Brain microvascular endothelial cell (primary cell): ENCODE data around the gene PTPRD.

Source experiments
- DNase-seq: peaks from one replicate; pipeline ENCODE4 v3.0.0-alpha.2; 2020
- H3K27ac ChIP-seq: fragments of 250-450 bp; sonication (Bioruptor Pico); 2 replicates; pipeline ENCODE4 v1.5.1; 2020; ENCODE audit warnings: mild to moderate bottlenecking, moderate library complexity
- H3K27me3 ChIP-seq: fragments of 250-450 bp; sonication (Bioruptor Pico); replicated peaks from 2 replicates; pipeline ENCODE4 v1.5.1; 2020; ENCODE audit warnings: mild to moderate bottlenecking
- H3K36me3 ChIP-seq: fragments of 250-450 bp; sonication (Bioruptor Pico); replicated peaks from 2 replicates; pipeline ENCODE4 v1.5.1; 2020; ENCODE audit warnings: mild to moderate bottlenecking
- H3K4me3 ChIP-seq: 2 replicates; pipeline ENCODE4 v1.5.1; 2011; ENCODE audit warnings: low read depth, mild to moderate bottlenecking, control low read depth, low read length, moderate library complexity
- CTCF ChIP-seq: IDR thresholded peaks from 2 replicates; pipeline ENCODE4 v1.5.1; 2011; ENCODE audit warnings: low read depth, mild to moderate bottlenecking, moderate library complexity, low read length, control low read depth, inconsistent platforms; ENCODE audit errors: missing control alignments
- in situ Hi-C: cut with HindIII; loops from 2 replicates; pipeline ENCODE4 v1.10.0; 2017; ENCODE audit warnings: low sequenced_read_pairs, low pct_ligation_motif_present

The PTPRD gene

GRCh38 chr9:8437259-8437658, 2175.5 kb downstream of the PTPRD start:
- H3K4me3 ChIP-seq = no peak overlapping the region
- H3K36me3 ChIP-seq = no peaks in the 10 kb centered on the region
- in situ Hi-C loops = no loop called here
- no peak overlapping the region for H3K27ac ChIP-seq
- no peak for DNase-seq
- no peaks in the 10 kb centered on the region for H3K27me3 ChIP-seq
- no peak for TF ChIP-seq CTCF

- Histone ChIP-seq H3K4me3 (no peak overlapping the region), H3K27me3 (no peaks in the 10 kb centered on the region), H3K27ac (no peak overlapping the region), H3K36me3 (no peaks in the 10 kb centered on the region)
- no peak for TF ChIP-seq CTCF
- in situ Hi-C loops = no loop called here
- no peak for DNase-seq
These were observed 2176.0 kb downstream of the PTPRD start for GRCh38 chr9:8436786-8437185.

DNA sequence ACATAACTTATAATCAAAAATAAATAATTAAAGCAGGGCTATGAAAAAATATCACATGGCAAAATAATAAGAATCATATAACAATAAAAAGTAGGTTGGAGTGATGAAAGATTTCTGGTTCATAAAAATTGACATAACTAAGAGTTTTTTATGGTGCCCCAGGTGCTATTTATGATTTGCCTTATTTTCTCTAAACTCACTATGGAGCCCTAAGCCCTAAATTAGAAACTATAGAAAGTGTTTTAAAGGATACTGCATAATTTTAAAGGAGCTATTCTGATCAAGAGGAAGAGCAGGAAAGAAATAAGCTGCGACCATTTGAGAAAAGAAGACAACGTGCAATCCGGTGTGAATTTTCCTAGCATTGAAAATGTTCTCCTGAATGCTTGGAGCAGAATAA, 2178.2 kb downstream of the PTPRD start:
- no peak for TF ChIP-seq CTCF
- Histone ChIP-seq H3K36me3 (no peaks in the 10 kb centered on the region), H3K4me3 (no peak overlapping the region), H3K27me3 (no peaks in the 10 kb centered on the region), H3K27ac (no peak overlapping the region)
- DNase-seq = no peak
- in situ Hi-C loops = no loop called here

DNA sequence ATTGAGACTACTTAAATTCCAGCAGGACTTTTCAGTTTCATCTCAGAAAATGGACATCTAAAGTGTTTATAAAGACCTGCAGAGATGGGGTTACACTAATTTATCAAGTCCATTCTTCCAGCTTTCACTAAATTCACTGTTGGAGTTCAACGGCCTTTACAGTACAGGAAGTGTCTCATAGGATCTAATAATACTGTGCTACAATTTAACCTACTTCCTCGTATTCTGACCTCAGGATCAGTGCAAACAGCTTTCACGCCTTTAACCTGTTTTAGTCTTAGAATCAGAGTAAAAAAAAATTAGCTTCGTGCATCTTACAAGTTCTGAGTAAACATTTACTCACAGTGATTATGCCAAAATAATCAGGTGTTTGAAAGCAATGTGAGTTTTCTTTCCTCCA, 2180.6 kb downstream of the PTPRD start:
- no peak for DNase-seq
- H3K27me3 ChIP-seq = no peaks in the 10 kb centered on the region
- TF ChIP-seq CTCF = no peak
- H3K36me3 ChIP-seq = no peaks in the 10 kb centered on the region
- no peak overlapping the region for H3K4me3 ChIP-seq
- in situ Hi-C loops = no loop called here
- no peak overlapping the region for H3K27ac ChIP-seq

DNA sequence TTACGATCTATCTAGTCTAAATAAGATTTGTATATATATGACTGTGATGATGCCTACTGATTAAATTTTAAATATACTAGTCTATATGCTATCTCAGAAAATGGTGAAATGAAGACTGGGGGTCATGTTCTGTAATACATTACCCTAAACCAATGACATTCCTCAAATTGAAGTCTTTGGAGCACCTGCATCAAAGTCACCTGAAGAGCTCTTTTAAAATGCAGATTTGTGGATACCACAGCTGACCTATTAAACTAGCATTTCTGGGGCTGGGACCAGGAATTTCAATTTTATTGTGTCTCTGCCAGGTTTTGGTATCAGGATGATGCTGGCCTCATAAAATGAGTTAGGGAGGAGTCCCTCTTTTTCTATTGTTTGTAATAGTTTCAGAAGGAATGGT, 2181.3 kb downstream of the PTPRD start:
- no peaks in the 10 kb centered on the region for H3K36me3 ChIP-seq
- in situ Hi-C loops = no loop called here
- TF ChIP-seq CTCF = no peak
- DNase-seq = no peak
- H3K27me3 ChIP-seq = no peaks in the 10 kb centered on the region
- H3K27ac ChIP-seq = no peak overlapping the region
- no peak overlapping the region for H3K4me3 ChIP-seq

DNA sequence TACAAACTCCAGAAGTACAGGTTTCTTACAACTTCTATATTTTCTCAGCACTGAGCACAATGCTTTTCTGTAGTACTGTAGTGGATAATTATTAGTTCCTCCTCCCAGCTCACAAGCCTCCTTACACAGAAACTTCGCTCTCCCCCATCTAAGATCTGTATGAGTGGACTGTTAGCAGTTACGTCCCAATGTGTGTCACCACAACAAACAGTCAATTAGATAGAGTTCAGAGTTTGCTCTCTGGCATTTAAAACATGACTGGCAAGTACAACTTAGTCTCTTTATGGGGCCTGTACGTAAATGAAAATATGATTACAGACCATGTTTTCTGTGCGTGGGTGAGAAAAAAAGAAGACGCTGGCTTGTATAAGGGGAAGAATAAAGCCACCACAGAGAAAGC, 2181.9 kb downstream of the PTPRD start:
- in situ Hi-C loops = no loop called here
- DNase-seq = no peak
- no peak for TF ChIP-seq CTCF

More for the DNA sequence above, 2181.9 kb downstream of the PTPRD start:
- H3K27ac ChIP-seq = no peak overlapping the region
- H3K27me3 ChIP-seq = no peaks in the 10 kb centered on the region
- no peak overlapping the region for H3K4me3 ChIP-seq
- no peaks in the 10 kb centered on the region for H3K36me3 ChIP-seq
